Measurements from ENCODE around the gene GALNT13.

GRCh38 chr2:154187948-154188347, 316.2 kb downstream of the GALNT13 start:
- TF ChIP-seq CTCF (IDR thresholded peaks at IDR 0.05) (no peak), REST (IDR thresholded peaks at IDR 0.05) (no peak), POLR2A (IDR thresholded peaks at IDR 0.05; ENCODE audit: low read length) (no peak), TP53 (CRISPR knock-in tag; IDR thresholded peaks at IDR 0.05) (no peak), MAZ (IDR thresholded peaks at IDR 0.05; ENCODE audit: borderline replicate concordance, low read depth, low read length) (no peak), KDM5A (IDR thresholded peaks at IDR 0.05) (no peak)
